H1 (cell line): Measurements from ENCODE around the gene EPB41L2. TPM values are rescaled to one million over a fixed set of nuclear protein-coding genes. Genes with fewer than 3 reads are reported as not detected.

Experiments used
- CTCF ChIA-PET: fragments of 300-600 bp; sonication (Branson Sonifier 250); formaldehyde crosslinking; loops from one replicate; lab custom pipeline; 2021; ENCODE audit not compliant: partially characterized antibody; lab: Charles Lee
- POLR2A ChIA-PET: fragments of 300-600 bp; sonication (Branson Sonifier 250); formaldehyde crosslinking; loops from one replicate; lab custom pipeline; 2021; ENCODE audit warnings: inconsistent platforms; ENCODE audit not compliant: partially characterized antibody; lab: Charles Lee
- DNase-seq, 2 experiments: peaks; one replicate each; pipeline versions ENCODE4 v3.0.0 to v3.0.0-alpha.2; 2010 to 2022; ENCODE audit warnings: low spot score in 2 of 2, low read depth in 1 of 2, mixed read lengths in 1 of 2
- FAIRE-seq: peaks from 2 replicates; lab custom pipeline; 2011; peaks lifted over from hg19 to GRCh38; lab: Jason Lieb, UNC
- H2AFZ ChIP-seq: 2 replicates; pipeline ENCODE4 v1.8.1; 2012; ENCODE audit warnings: low read length, inconsistent platforms
- H2AK5ac ChIP-seq: 2 replicates; pipeline ENCODE4 v1.6.1; 2013; ENCODE audit warnings: low read depth, low read length
- H2BK120ac ChIP-seq: replicated peaks from 2 replicates; pipeline ENCODE3; 2013; ENCODE audit warnings: low read depth, low read length, inconsistent platforms
- H2BK12ac ChIP-seq: 2 replicates; pipeline ENCODE4 v1.6.1; 2013; ENCODE audit warnings: low read depth, low read length
- H2BK15ac ChIP-seq: 2 replicates; pipeline ENCODE4 v1.6.1; 2013; ENCODE audit warnings: low read length
- H2BK20ac ChIP-seq: 2 replicates; pipeline ENCODE4 v1.6.1; 2013; ENCODE audit warnings: low read length
- H2BK5ac ChIP-seq: 2 replicates; pipeline ENCODE4 v1.6.1; 2013; ENCODE audit warnings: low read depth, low read length
- H3K14ac ChIP-seq: 2 replicates; pipeline ENCODE4 v1.6.1; 2013; ENCODE audit warnings: inconsistent platforms; ENCODE audit not compliant: insufficient read length
- H3K18ac ChIP-seq: 2 replicates; pipeline ENCODE4 v1.6.1; 2013; ENCODE audit warnings: low read length; ENCODE audit errors: extremely low read depth
- H3K23ac ChIP-seq: 2 replicates; pipeline ENCODE4 v1.6.1; 2013; ENCODE audit warnings: inconsistent platforms; ENCODE audit not compliant: insufficient read length
- H3K23me2 ChIP-seq: 2 replicates; pipeline ENCODE4 v1.6.1; 2013; ENCODE audit warnings: low read depth, low read length
- H3K27ac ChIP-seq: 2 replicates; pipeline ENCODE4 v1.6.1; 2011; ENCODE audit warnings: low read depth, low read length, inconsistent platforms
- H3K27me3 ChIP-seq, 4 experiments: replicated peaks in 1 of 4; 1 replicate in 1 of 4; 2 replicates in 3 of 4; pipeline versions ENCODE4 v1.6.1 to v1.8.1; 2011 to 2013; ENCODE audit warnings: low read length in 3 of 4, mild to moderate bottlenecking in 3 of 4, inconsistent platforms in 2 of 4, mixed read lengths in 2 of 4, moderate library complexity in 1 of 4; ENCODE audit not compliant: control insufficient read depth in 3 of 4, insufficient read depth in 3 of 4; ENCODE audit errors: extremely low read depth in 1 of 4
- H3K36me3 ChIP-seq, 4 experiments: 2 replicates each; pipeline versions ENCODE4 v1.6.1 to v1.8.1; 2011 to 2013; ENCODE audit warnings: mild to moderate bottlenecking in 4 of 4, low read length in 3 of 4, moderate library complexity in 2 of 4, control low read depth in 1 of 4, inconsistent platforms in 1 of 4; ENCODE audit not compliant: insufficient read depth in 4 of 4, control insufficient read depth in 2 of 4
- H3K4ac ChIP-seq: replicated peaks from 2 replicates; pipeline ENCODE3; 2013; ENCODE audit warnings: low read length, low read depth, mixed read lengths, inconsistent platforms; ENCODE audit not compliant: insufficient read length
- H3K4me1 ChIP-seq, 4 experiments: replicated peaks in 1 of 4; 1 replicate in 1 of 4; 2 replicates in 3 of 4; pipeline versions ENCODE4 v1.6.1 to v1.8.1; 2011 to 2013; ENCODE audit warnings: low read length in 3 of 4, inconsistent platforms in 2 of 4, mixed read lengths in 1 of 4; ENCODE audit not compliant: insufficient read depth in 4 of 4, control insufficient read depth in 3 of 4
- H3K4me2 ChIP-seq, 2 experiments: 2 replicates each; pipeline versions ENCODE4 v1.6.1 to v1.8.1; 2011 to 2013; ENCODE audit warnings: low read depth in 2 of 2, low read length in 2 of 2, control low read depth in 1 of 2, inconsistent platforms in 1 of 2, mild to moderate bottlenecking in 1 of 2; ENCODE audit not compliant: insufficient read depth in 1 of 2
- H3K4me3 ChIP-seq, 4 experiments: fragments of 200-600, 300-600 bp in 1 of 4; sonication (generic), shearing (Covaris generic), sonication (Bioruptor Twin) in 1 of 4; 2 replicates each; pipeline versions ENCODE4 v1.5.1 to v1.8.1; 2011 to 2016; ENCODE audit warnings: low read length in 4 of 4, low read depth in 3 of 4, control low read depth in 2 of 4, inconsistent platforms in 2 of 4, mild to moderate bottlenecking in 2 of 4, mixed read lengths in 1 of 4, moderate library complexity in 1 of 4; ENCODE audit not compliant: insufficient read depth in 2 of 4; ENCODE audit errors: extremely low read depth in 1 of 4
- H3K56ac ChIP-seq: replicated peaks from 2 replicates; pipeline ENCODE3; 2013; ENCODE audit warnings: low read depth, mild to moderate bottlenecking, mixed read lengths, low read length, inconsistent platforms; ENCODE audit not compliant: insufficient read length
- H3K79me1 ChIP-seq: 2 replicates; pipeline ENCODE4 v1.6.1; 2013; ENCODE audit warnings: low read depth, low read length, control low read depth
- H3K79me2 ChIP-seq, 2 experiments: 2 replicates each; pipeline versions ENCODE4 v1.6.1 to v1.8.1; 2012 to 2013; ENCODE audit warnings: low read length in 2 of 2, mild to moderate bottlenecking in 2 of 2, inconsistent platforms in 1 of 2; ENCODE audit not compliant: insufficient read depth in 2 of 2, control insufficient read depth in 1 of 2
- H3K9ac ChIP-seq, 4 experiments: replicated peaks in 1 of 4; 1 replicate in 1 of 4; 2 replicates in 3 of 4; pipeline versions ENCODE4 v1.6.1 to v1.8.1; 2011 to 2013; ENCODE audit warnings: low read depth in 3 of 4, low read length in 3 of 4, control low read depth in 2 of 4, mild to moderate bottlenecking in 2 of 4, moderate library complexity in 2 of 4, inconsistent platforms in 1 of 4; ENCODE audit errors: extremely low read depth in 1 of 4
- H3K9me3 ChIP-seq, 2 experiments: 2 replicates each; pipeline versions ENCODE4 v1.6.1 to v1.8.1; 2012 to 2013; ENCODE audit warnings: mild to moderate bottlenecking in 2 of 2, moderate library complexity in 2 of 2, control low read depth in 1 of 2, inconsistent platforms in 1 of 2, low read depth in 1 of 2, low read length in 1 of 2, mixed read lengths in 1 of 2; ENCODE audit not compliant: insufficient read depth in 2 of 2
- H4K20me1 ChIP-seq, 2 experiments: replicated peaks in 1 of 2; 2 replicates each; pipeline versions ENCODE3 to v1.8.1; 2011 to 2013; ENCODE audit warnings: inconsistent platforms in 2 of 2, low read length in 2 of 2, mild to moderate bottlenecking in 1 of 2; ENCODE audit not compliant: insufficient read depth in 2 of 2, control insufficient read depth in 1 of 2
- H4K5ac ChIP-seq: 2 replicates; pipeline ENCODE4 v1.6.1; 2013; ENCODE audit warnings: low read length, low read depth, mixed read lengths, inconsistent platforms; ENCODE audit not compliant: insufficient read length
- H4K8ac ChIP-seq: 2 replicates; pipeline ENCODE4 v1.8.0; 2013; ENCODE audit warnings: mild to moderate bottlenecking, moderate library complexity, low read length, inconsistent platforms; ENCODE audit not compliant: insufficient read depth; ENCODE audit errors: extremely low read depth
- H4K91ac ChIP-seq: replicated peaks from 2 replicates; pipeline ENCODE3; 2013; ENCODE audit warnings: low read length, mixed read lengths, inconsistent platforms; ENCODE audit not compliant: insufficient read length
- ATF3 ChIP-seq: IDR thresholded peaks from 2 replicates; pipeline ENCODE4 v1.6.1; 2011; ENCODE audit warnings: low read depth, mild to moderate bottlenecking, low read length; ENCODE audit not compliant: insufficient read depth
- BRCA1 ChIP-seq: IDR thresholded peaks from 2 replicates; pipeline ENCODE4 v1.6.1; 2012; ENCODE audit warnings: low read depth, low read length, improper control_type of control experiment
- CBX8 ChIP-seq: fragments of 300-800, 300-1000 bp; sonication (generic); IDR thresholded peaks from 2 replicates; pipeline ENCODE4 v1.7.1; 2016; ENCODE audit warnings: low read depth, low read length, borderline replicate concordance
- HDAC2 ChIP-seq, 2 experiments: fragments of 300-600 bp in 1 of 2; sonication (generic) in 1 of 2; IDR thresholded peaks; 2 replicates each; pipeline ENCODE4 v1.6.1; 2011 to 2012; ENCODE audit warnings: low read depth in 2 of 2, low read length in 2 of 2, mild to moderate bottlenecking in 2 of 2, moderate library complexity in 2 of 2, borderline replicate concordance in 1 of 2, inconsistent platforms in 1 of 2
- POLR2A ChIP-seq, 2 experiments: IDR thresholded peaks; 1 replicate in 1 of 2; 2 replicates in 1 of 2; pipeline ENCODE4 v1.6.1; 2011; ENCODE audit warnings: low read depth in 2 of 2, low read length in 2 of 2, mild to moderate bottlenecking in 2 of 2; ENCODE audit errors: control extremely low read depth in 1 of 2
- POLR2AphosphoS5 ChIP-seq: IDR thresholded peaks from 2 replicates; pipeline ENCODE4 v1.6.1; 2011; ENCODE audit warnings: low read depth, low read length
- RAD21 ChIP-seq, 2 experiments: IDR thresholded peaks in 1 of 2; conservative IDR thresholded peaks in 1 of 2; 2 replicates each; pipeline ENCODE4 v1.6.1; 2011; ENCODE audit warnings: low read depth in 2 of 2, low read length in 2 of 2, improper control_type of control experiment in 1 of 2, inconsistent platforms in 1 of 2, mild to moderate bottlenecking in 1 of 2, moderate library complexity in 1 of 2
- RFX5 ChIP-seq: IDR thresholded peaks from 2 replicates; pipeline ENCODE4 v1.6.1; 2011; ENCODE audit warnings: low read depth, low read length, improper control_type of control experiment, borderline replicate concordance
- SAP30 ChIP-seq: fragments of 300-600 bp; sonication (generic); IDR thresholded peaks from 2 replicates; pipeline ENCODE4 v1.7.1; 2012; ENCODE audit warnings: low read length, moderate library complexity, mild to moderate bottlenecking, inconsistent platforms; ENCODE audit not compliant: insufficient read depth, insufficient replicate concordance
- SIN3A ChIP-seq, 2 experiments: IDR thresholded peaks in 1 of 2; conservative IDR thresholded peaks in 1 of 2; 2 replicates each; pipeline ENCODE4 v1.6.1; 2011 to 2012; ENCODE audit warnings: low read length in 2 of 2, improper control_type of control experiment in 1 of 2, low read depth in 1 of 2, mild to moderate bottlenecking in 1 of 2
- SP1 ChIP-seq: IDR thresholded peaks from 2 replicates; pipeline ENCODE4 v1.6.1; 2011; ENCODE audit warnings: low read depth, low read length
- SP2 ChIP-seq: IDR thresholded peaks from 2 replicates; pipeline ENCODE4 v1.6.1; 2012; ENCODE audit warnings: mild to moderate bottlenecking, low read length, inconsistent platforms
- TCF12 ChIP-seq: IDR thresholded peaks from 2 replicates; pipeline ENCODE4 v1.6.1; 2011; ENCODE audit warnings: low read depth, mild to moderate bottlenecking, low read length
- WGBS, 2 experiments: shearing (Covaris generic) in 1 of 2; methylation state at CpG; one replicate each; pipeline versions ENCODE4 v1.1.6 to v1.1.7; 2013 to 2015; ENCODE audit warnings: low lambda C conversion rate in 2 of 2, mixed read lengths in 2 of 2, inconsistent platforms in 1 of 2, low coverage in 1 of 2, missing lambda C conversion rate in 1 of 2; ENCODE audit not compliant: insufficient replicate concordance in 2 of 2, insufficient coverage in 1 of 2, insufficient read length in 1 of 2; ENCODE audit errors: extremely low coverage in 1 of 2, missing lambda C conversion rate in 1 of 2; 5-methylcytosine and 5-hydroxymethylcytosine counted together
- polyA plus RNA-seq, 7 experiments: library from polyadenylated mRNA; depleted of rRNA in 3 of 7; stranded (reverse) in 5 of 7; unstranded in 2 of 7; fragments of >200 nt in 5 of 7; fragments of 200-250 nt in 2 of 7; gene quantifications; 1 replicate in 5 of 7; 2 replicates in 1 of 7; 4 replicates in 1 of 7; pipeline versions ENCODE4 v1.2.1 to v1.2.3, GENCODE V29; 2011 to 2013; ENCODE audit warnings: missing spikeins in 2 of 7, mixed read lengths in 2 of 7
- total RNA-seq: library from RNA; stranded (reverse); fragmentation: NEBNext Ultra II Directional; extraction: Animal tissue kit (Norgen Biotek cat#: 25700); gene quantifications from 2 replicates; pipeline ENCODE4 v1.2.1, GENCODE V29; 2021

EPB41L2 gene
- total and polyA plus RNA-seq, 2 of the 8 experiments (the other 6 are each of a cell fraction or from before 2014, with no cell fraction given): 22.5 to 123 TPM

- Histone ChIP-seq H3K23me2 (no peaks in the 10 kb centered on the region), H2BK20ac (no peak overlapping the region), H4K5ac (no peak overlapping the region), H2AFZ (no peak overlapping the region), H3K27me3 (peaks cover 0 to 1% (median 0%) of the 10 kb centered on the region in 4 experiments; a peak in 1 of 7 replicates), H2BK15ac (no peak overlapping the region), H3K4me3 (no peak overlapping the region), H3K14ac (no peak overlapping the region), H3K36me3 (peaks cover 0 to 2% (median 0%) of the 10 kb centered on the region in 4 experiments; a peak in 2 of 8 replicates), H3K4me1 (peaks cover 0 to 8% (median 6%) of the 10 kb centered on the region in 4 experiments; a peak in 5 of 7 replicates), H2AK5ac (no peak overlapping the region), H3K23ac (no peak overlapping the region), H4K8ac (no peak overlapping the region), H2BK12ac (peak overlapping the region; percentile 31; the same call in 1 of the 2 replicates), H3K9me3 (no peaks in the 10 kb centered on the region), H3K56ac (no peak overlapping the region), H3K18ac (peak overlapping the region; percentile 22; the same call in 1 of the 2 replicates), H3K4me2 (no peak overlapping the region), H2BK120ac (no peak overlapping the region), H3K27ac (no peak overlapping the region), H3K79me2 (no peaks in the 10 kb centered on the region), H3K79me1 (no peaks in the 10 kb centered on the region), H4K20me1 (no peaks in the 10 kb centered on the region), H2BK5ac (no peak overlapping the region), H3K9ac (no peak overlapping the region), H3K4ac (no peak overlapping the region), H4K91ac (no peak overlapping the region)
- TF ChIP-seq CBX8 (no peak), ATF3 (no peak), SP1 (no peak), RFX5 (no peak), HDAC2 (IDR thresholded peaks at IDR 0.05; ENCODE audit: borderline replicate concordance in 1 of 2, low read depth in 2 of 2, low read length in 2 of 2) (no peak), RAD21 (IDR thresholded peaks at IDR 0.05 in 1 of 2, conservative IDR thresholded peaks at IDR 0.05 in 1 of 2; ENCODE audit: low read depth in 2 of 2, low read length in 2 of 2) (no peak), BRCA1 (no peak), SIN3A (conservative IDR thresholded peaks at IDR 0.05 in 1 of 2, IDR thresholded peaks at IDR 0.05 in 1 of 2; ENCODE audit: low read depth in 1 of 2, low read length in 2 of 2) (no peak), SP2 (no peak), POLR2AphosphoS5 (no peak), TCF12 (no peak), SAP30 (no peak), POLR2A (IDR thresholded peaks at IDR 0.05; ENCODE audit: control extremely low read depth in 1 of 2, low read depth in 2 of 2, low read length in 2 of 2) (no peak)
- 90% methylated on average over 4 of the region's 4 CpGs; no CpG with 5 or more reads in 1 of the 2 experiments for WGBS, 2 experiments
- ChIA-PET POLR2A (no interaction called here), CTCF (interaction anchor here (1.1 to 3.6 kb wide), 3 partner anchors 13 to 770 kb away, joined by 3 to 25 read pairs (median 6); partner anchors contain the start of gene MED23)
- FAIRE-seq (no peak), DNase-seq (no peak)
Measured at GRCh38 chr6:130858054-130858453, 205.0 kb downstream of the EPB41L2 start.
